ENCODE results near the gene RHBDF2.

RHBDF2 gene

GRCh38 chr17:76467809-76468633 lies 33.2 kb downstream of the RHBDF2 start:
- no CpG with 5 or more reads among the region's 8 CpGs for WGBS (ENCODE audit: extremely low coverage, insufficient coverage, insufficient read length)
- Histone ChIP-seq H4K91ac (ENCODE audit: low read depth, low read length) (no peak overlapping the region), H3K9me3 (ENCODE audit: insufficient read depth, low read depth, low read length) (no peaks in the 10 kb centered on the region), H4K8ac (ENCODE audit: low read depth, low read length) (no peak overlapping the region), H2BK5ac (ENCODE audit: low read depth, low read length, poor library complexity) (no peak overlapping the region), H3K9ac (ENCODE audit: low read length) (no peak overlapping the region), H3K36me3 (ENCODE audit: control insufficient read depth in 1 of 2, insufficient read depth in 2 of 2, low read length in 2 of 2) (peaks cover 6 to 10% of the 10 kb centered on the region in 2 experiments), H2AFZ (ENCODE audit: insufficient read depth, low read length, poor library complexity) (no peak overlapping the region), H3K14ac (ENCODE audit: low read length) (no peak overlapping the region), H3K4me3 (ENCODE audit: low read depth, low read length) (no peak overlapping the region), H3K27me3 (ENCODE audit: insufficient read depth, low read length) (no peaks in the 10 kb centered on the region), H3K23ac (ENCODE audit: low read length) (no peak overlapping the region), H4K12ac (ENCODE audit: low read depth, low read length) (no peak overlapping the region), H3K4ac (ENCODE audit: low read depth, low read length) (no peak overlapping the region), H3K4me1 (ENCODE audit: control insufficient read depth in 1 of 2, insufficient read depth in 2 of 2, low read length in 2 of 2) (no peaks in the 10 kb centered on the region), H3K4me2 (ENCODE audit: low read length) (no peak overlapping the region), H3K18ac (ENCODE audit: low read length) (no peak overlapping the region), H3K79me2 (ENCODE audit: control insufficient read depth, insufficient read depth, low read length, poor library complexity) (no peaks in the 10 kb centered on the region), H2BK12ac (ENCODE audit: low read length) (no peak overlapping the region), H3K79me1 (ENCODE audit: low read length) (no peaks in the 10 kb centered on the region), H2BK120ac (ENCODE audit: insufficient read depth, low read length, poor library complexity) (no peak overlapping the region), H2AK5ac (ENCODE audit: low read length) (no peak overlapping the region), H3K27ac (ENCODE audit: low read depth, low read length) (no peak overlapping the region)
- DNase-seq = no peak

- Histone ChIP-seq H3K36me3 (ENCODE audit: control insufficient read depth in 1 of 2, insufficient read depth in 2 of 2, low read length in 2 of 2) (peaks cover 5 to 6% of the 10 kb centered on the region in 2 experiments), H3K4me2 (ENCODE audit: low read length) (no peak within 1 kb of the TSS), H3K14ac (ENCODE audit: low read length) (no peak within 1 kb of the TSS), H2BK5ac (ENCODE audit: low read depth, low read length, poor library complexity) (no peak within 1 kb of the TSS), H3K4ac (ENCODE audit: low read depth, low read length) (no peak within 1 kb of the TSS), H3K23ac (ENCODE audit: low read length) (no peak within 1 kb of the TSS), H3K18ac (ENCODE audit: low read length) (no peak within 1 kb of the TSS), H4K8ac (ENCODE audit: low read depth, low read length) (no peak within 1 kb of the TSS), H2BK12ac (ENCODE audit: low read length) (no peak within 1 kb of the TSS), H3K4me1 (ENCODE audit: control insufficient read depth in 1 of 2, insufficient read depth in 2 of 2, low read length in 2 of 2) (no peaks in the 10 kb centered on the region), H2AK5ac (ENCODE audit: low read length) (no peak within 1 kb of the TSS), H3K79me1 (ENCODE audit: low read length) (no peaks in the 10 kb centered on the region), H2BK120ac (ENCODE audit: insufficient read depth, low read length, poor library complexity) (no peak within 1 kb of the TSS), H3K27me3 (ENCODE audit: insufficient read depth, low read length) (no peaks in the 10 kb centered on the region), H3K79me2 (ENCODE audit: control insufficient read depth, insufficient read depth, low read length, poor library complexity) (no peaks in the 10 kb centered on the region), H3K9me3 (ENCODE audit: insufficient read depth, low read depth, low read length) (no peaks in the 10 kb centered on the region), H2AFZ (ENCODE audit: insufficient read depth, low read length, poor library complexity) (no peak within 1 kb of the TSS), H3K27ac (ENCODE audit: low read depth, low read length) (no peak within 1 kb of the TSS), H4K12ac (ENCODE audit: low read depth, low read length) (no peak within 1 kb of the TSS), H3K9ac (ENCODE audit: low read length) (no peak within 1 kb of the TSS), H3K4me3 (ENCODE audit: low read depth, low read length) (no peak within 1 kb of the TSS), H4K91ac (ENCODE audit: low read depth, low read length) (no peak within 1 kb of the TSS)
- no peak for DNase-seq
- WGBS (ENCODE audit: extremely low coverage, insufficient coverage, insufficient read length) = no CpG with 5 or more reads among the region's 11 CpGs
These were observed 33.9 kb downstream of the RHBDF2 start, which contains the start of gene AANAT for GRCh38 chr17:76467366-76467765. Gene AANAT, plus strand, starts transcription at chr17:76467603. Its CDS starts 1,144 bp downstream, at chr17:76468747.

DNA sequence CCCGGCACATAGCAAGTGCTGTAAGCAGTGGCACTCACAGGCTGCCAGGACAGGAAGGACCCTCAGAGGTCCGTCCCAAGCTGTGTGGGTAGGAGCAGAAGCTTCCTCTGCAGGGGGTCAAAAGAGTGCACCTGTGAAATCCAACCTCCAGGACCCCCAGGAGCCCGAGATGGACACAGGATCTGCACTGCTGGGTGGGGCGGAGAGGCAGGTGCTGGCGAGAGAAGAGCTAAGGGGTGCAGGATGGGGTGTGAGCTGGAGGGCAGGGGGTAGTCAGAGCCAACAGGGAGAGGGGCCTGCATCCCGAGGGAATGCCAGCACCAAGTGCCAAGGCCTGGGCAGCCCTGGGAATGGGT lies 34.5 kb downstream of the RHBDF2 start:
- Histone ChIP-seq H3K18ac (ENCODE audit: low read length) (no peak overlapping the region), H3K4ac (ENCODE audit: low read depth, low read length) (no peak overlapping the region), H2AK5ac (ENCODE audit: low read length) (no peak overlapping the region), H3K9me3 (ENCODE audit: insufficient read depth, low read depth, low read length) (no peaks in the 10 kb centered on the region), H2BK120ac (ENCODE audit: insufficient read depth, low read length, poor library complexity) (no peak overlapping the region), H3K14ac (ENCODE audit: low read length) (no peak overlapping the region), H3K36me3 (ENCODE audit: control insufficient read depth in 1 of 2, insufficient read depth in 2 of 2, low read length in 2 of 2) (peaks cover 2 to 5% of the 10 kb centered on the region in 2 experiments), H3K79me2 (ENCODE audit: control insufficient read depth, insufficient read depth, low read length, poor library complexity) (no peaks in the 10 kb centered on the region), H3K27ac (ENCODE audit: low read depth, low read length) (no peak overlapping the region), H3K79me1 (ENCODE audit: low read length) (no peaks in the 10 kb centered on the region), H2BK12ac (ENCODE audit: low read length) (no peak overlapping the region), H4K12ac (ENCODE audit: low read depth, low read length) (no peak overlapping the region), H3K23ac (ENCODE audit: low read length) (no peak overlapping the region), H2AFZ (ENCODE audit: insufficient read depth, low read length, poor library complexity) (no peak overlapping the region), H3K9ac (ENCODE audit: low read length) (no peak overlapping the region), H3K4me2 (ENCODE audit: low read length) (no peak overlapping the region), H3K4me1 (ENCODE audit: control insufficient read depth in 1 of 2, insufficient read depth in 2 of 2, low read length in 2 of 2) (no peaks in the 10 kb centered on the region), H3K27me3 (ENCODE audit: insufficient read depth, low read length) (no peaks in the 10 kb centered on the region), H3K4me3 (ENCODE audit: low read depth, low read length) (no peak overlapping the region), H2BK5ac (ENCODE audit: low read depth, low read length, poor library complexity) (no peak overlapping the region), H4K91ac (ENCODE audit: low read depth, low read length) (no peak overlapping the region), H4K8ac (ENCODE audit: low read depth, low read length) (no peak overlapping the region)
- no peak for DNase-seq
- WGBS (ENCODE audit: extremely low coverage, insufficient coverage, insufficient read length) = no CpG with 5 or more reads among the region's 6 CpGs

DNA sequence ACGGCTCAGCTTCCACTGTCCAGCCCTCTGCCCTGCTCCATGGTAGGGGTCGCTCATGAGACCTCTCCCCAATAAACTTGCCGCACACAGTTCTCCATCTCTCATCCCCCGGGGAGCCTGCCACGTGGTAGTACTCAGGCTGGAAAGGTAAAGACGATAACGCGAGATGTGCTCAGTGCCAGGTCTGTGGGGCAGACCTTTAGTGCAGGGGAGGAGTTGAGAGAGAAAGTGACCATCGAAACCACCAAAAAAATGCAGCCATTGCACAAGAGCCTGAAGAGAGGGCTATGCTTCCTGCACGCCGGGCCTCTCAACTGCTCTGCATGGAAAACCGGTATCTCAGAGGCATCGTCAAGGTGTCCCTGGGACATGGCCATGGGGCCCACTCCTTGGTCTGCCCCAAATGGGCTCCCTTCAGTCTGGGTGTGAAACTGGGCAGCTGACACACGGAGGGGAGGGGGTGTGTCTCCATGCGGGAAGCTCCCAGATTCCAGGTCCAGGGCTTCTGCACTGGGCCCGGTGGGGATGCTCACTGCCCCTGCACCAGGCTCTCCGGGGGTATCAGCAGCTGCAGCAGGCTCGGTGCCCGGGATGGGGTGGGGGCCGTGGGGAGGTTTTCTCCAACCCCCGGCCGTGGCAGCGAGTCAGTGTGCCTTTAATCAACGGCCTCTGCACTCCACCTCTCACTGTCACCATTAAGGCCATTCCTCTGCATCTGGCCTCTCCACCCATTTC lies 38.5 kb downstream of the RHBDF2 start:
- Histone ChIP-seq H3K27ac (ENCODE audit: low read depth, low read length) (no peak overlapping the region), H2AFZ (ENCODE audit: insufficient read depth, low read length, poor library complexity) (no peak overlapping the region), H4K12ac (ENCODE audit: low read depth, low read length) (no peak overlapping the region), H4K91ac (ENCODE audit: low read depth, low read length) (no peak overlapping the region), H3K14ac (ENCODE audit: low read length) (no peak overlapping the region), H3K79me2 (ENCODE audit: control insufficient read depth, insufficient read depth, low read length, poor library complexity) (no peaks in the 10 kb centered on the region), H2BK120ac (ENCODE audit: insufficient read depth, low read length, poor library complexity) (no peak overlapping the region), H3K18ac (ENCODE audit: low read length) (no peak overlapping the region), H3K4me1 (ENCODE audit: control insufficient read depth in 1 of 2, insufficient read depth in 2 of 2, low read length in 2 of 2) (no peaks in the 10 kb centered on the region), H3K9ac (ENCODE audit: low read length) (no peak overlapping the region), H3K4me2 (ENCODE audit: low read length) (no peak overlapping the region), H2BK12ac (ENCODE audit: low read length) (no peak overlapping the region), H2BK5ac (ENCODE audit: low read depth, low read length, poor library complexity) (no peak overlapping the region), H3K27me3 (ENCODE audit: insufficient read depth, low read length) (no peaks in the 10 kb centered on the region), H3K4ac (ENCODE audit: low read depth, low read length) (no peak overlapping the region), H3K79me1 (ENCODE audit: low read length) (no peaks in the 10 kb centered on the region), H3K23ac (ENCODE audit: low read length) (no peak overlapping the region), H4K8ac (ENCODE audit: low read depth, low read length) (no peak overlapping the region), H2AK5ac (ENCODE audit: low read length) (no peak overlapping the region), H3K9me3 (ENCODE audit: insufficient read depth, low read depth, low read length) (no peaks in the 10 kb centered on the region), H3K4me3 (ENCODE audit: low read depth, low read length) (no peak overlapping the region), H3K36me3 (ENCODE audit: control insufficient read depth in 1 of 2, insufficient read depth in 2 of 2, low read length in 2 of 2) (no peaks in the 10 kb centered on the region)
- no peak for DNase-seq
- WGBS (ENCODE audit: extremely low coverage, insufficient coverage, insufficient read length) = no CpG with 5 or more reads among the region's 24 CpGs

Data from trophoblast cell (in vitro differentiated cells and primary cell).